ENCODE data around the gene PAEP. TPM values are rescaled to one million over a fixed set of nuclear protein-coding genes. Genes with fewer than 3 reads are reported as not detected.
A peak's percentile ranks its signal among the peaks of the same experiment; 100 is the strongest.

Gene PAEP
- total RNA-seq, 1 experiment from 2014 or later: not detected

DNA sequence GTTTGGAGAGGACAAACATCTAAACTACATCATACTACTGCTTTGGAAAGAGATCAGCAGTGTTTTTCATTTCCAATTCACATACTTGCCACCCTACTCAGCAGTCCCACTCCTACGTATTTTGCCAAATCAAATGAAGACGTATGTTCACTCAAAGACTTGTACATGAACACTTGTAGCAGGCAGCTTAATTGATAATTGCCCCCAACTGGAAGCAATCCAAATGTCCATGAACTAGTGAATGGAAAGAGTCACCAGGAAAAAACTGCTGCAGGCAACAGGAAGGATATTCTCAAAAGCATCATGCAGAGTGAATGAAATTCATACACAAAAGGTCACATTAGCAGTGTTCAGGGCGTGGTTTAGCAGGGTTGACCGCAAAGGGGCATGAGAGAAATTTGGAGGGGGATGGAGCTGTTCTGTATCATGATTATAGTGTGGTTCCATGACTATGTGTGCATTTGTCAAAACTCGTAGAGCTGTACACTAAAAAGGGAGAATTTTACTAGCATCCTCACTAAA is 38.8 kb downstream of the PAEP start:
- H3K4me3 ChIP-seq (ENCODE audit: low read depth, low read length): no peak overlapping the region
- TF ChIP-seq, protein P1, sequence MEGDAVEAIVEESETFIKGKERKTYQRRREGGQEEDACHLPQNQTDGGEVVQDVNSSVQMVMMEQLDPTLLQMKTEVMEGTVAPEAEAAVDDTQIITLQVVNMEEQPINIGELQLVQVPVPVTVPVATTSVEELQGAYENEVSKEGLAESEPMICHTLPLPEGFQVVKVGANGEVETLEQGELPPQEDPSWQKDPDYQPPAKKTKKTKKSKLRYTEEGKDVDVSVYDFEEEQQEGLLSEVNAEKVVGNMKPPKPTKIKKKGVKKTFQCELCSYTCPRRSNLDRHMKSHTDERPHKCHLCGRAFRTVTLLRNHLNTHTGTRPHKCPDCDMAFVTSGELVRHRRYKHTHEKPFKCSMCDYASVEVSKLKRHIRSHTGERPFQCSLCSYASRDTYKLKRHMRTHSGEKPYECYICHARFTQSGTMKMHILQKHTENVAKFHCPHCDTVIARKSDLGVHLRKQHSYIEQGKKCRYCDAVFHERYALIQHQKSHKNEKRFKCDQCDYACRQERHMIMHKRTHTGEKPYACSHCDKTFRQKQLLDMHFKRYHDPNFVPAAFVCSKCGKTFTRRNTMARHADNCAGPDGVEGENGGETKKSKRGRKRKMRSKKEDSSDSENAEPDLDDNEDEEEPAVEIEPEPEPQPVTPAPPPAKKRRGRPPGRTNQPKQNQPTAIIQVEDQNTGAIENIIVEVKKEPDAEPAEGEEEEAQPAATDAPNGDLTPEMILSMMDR (IDR thresholded peaks at IDR 0.05; ENCODE audit: insufficient read depth in 1 of 2, low read depth in 1 of 2, low read length in 1 of 2, severe bottlenecking in 1 of 2, unreplicated experiment in 1 of 2): no peak
- Mint-ChIP-seq H3K36me3 (ENCODE audit: insufficient read depth, unreplicated experiment) (no peaks in the 10 kb centered on the region), H3K27me3 (ENCODE audit: insufficient read depth, unreplicated experiment) (no peaks in the 10 kb centered on the region), H3K4me3 (ENCODE audit: unreplicated experiment) (no peak overlapping the region), H3K27ac (ENCODE audit: unreplicated experiment) (no peak overlapping the region), H3K4me1 (ENCODE audit: low read depth, unreplicated experiment) (peaks cover 10% of the 10 kb centered on the region), H3K9me3 (ENCODE audit: unreplicated experiment) (peaks cover 9% of the 10 kb centered on the region)
- no peak for DNase-seq
- POLR2A ChIA-PET: interaction anchor here (0.5 kb wide), 1 partner anchor 360 kb away, joined by 6 read pairs; no protein-coding TSS in a partner anchor
- CTCF ChIA-PET: no interaction called here
- H3K36me3 ChIP-seq (ENCODE audit: control insufficient read depth, insufficient read depth, low read length): no peaks in the 10 kb centered on the region
- intact Hi-C loops (cut with micrococcal nuclease; ENCODE audit: unreplicated experiment): loop anchor here (5.0 kb wide), 1 partner anchor 82 kb away; no protein-coding TSS in a partner anchor
- no peaks in the 10 kb centered on the region for H3K27me3 ChIP-seq (replicated peaks; ENCODE audit: control insufficient read depth, insufficient read depth, low read length)
- H3K9me3 ChIP-seq: no peaks in the 10 kb centered on the region; the same call in 1 of the 2 replicates
- peaks cover 10% of the 10 kb centered on the region for H3K4me1 ChIP-seq
- BruUV-seq (replicated peaks): no TSS peak

DNA sequence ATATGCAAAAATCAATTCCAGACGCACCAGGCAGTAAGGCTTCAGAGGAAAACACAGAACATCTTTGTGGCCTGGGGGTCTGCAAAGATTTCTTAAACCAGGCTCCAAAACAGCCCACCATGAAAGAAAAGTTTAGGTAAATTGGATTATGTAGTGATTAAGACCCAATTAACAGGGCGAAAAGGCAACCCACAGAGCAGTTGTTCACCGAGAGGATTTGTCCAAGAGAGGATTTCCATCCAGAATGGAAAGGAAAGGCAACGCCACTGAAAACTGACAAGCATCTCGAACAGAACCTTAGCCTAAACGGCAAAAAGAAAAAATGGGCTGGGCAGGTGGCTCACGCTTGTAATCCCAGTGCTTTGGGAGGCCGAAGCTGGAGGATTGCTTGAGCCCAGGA is 40.4 kb downstream of the PAEP start:
- DNase-seq: no peak
- ChIA-PET CTCF (no interaction called here), POLR2A (no interaction called here)
- H3K4me1 ChIP-seq: no peaks in the 10 kb centered on the region
- Mint-ChIP-seq H3K4me1 (ENCODE audit: low read depth, unreplicated experiment) (no peaks in the 10 kb centered on the region), H3K27ac (ENCODE audit: unreplicated experiment) (no peak overlapping the region), H3K27me3 (ENCODE audit: insufficient read depth, unreplicated experiment) (no peaks in the 10 kb centered on the region), H3K9me3 (ENCODE audit: unreplicated experiment) (peaks cover 5% of the 10 kb centered on the region), H3K4me3 (ENCODE audit: unreplicated experiment) (no peak overlapping the region), H3K36me3 (ENCODE audit: insufficient read depth, unreplicated experiment) (no peaks in the 10 kb centered on the region)
- no peak overlapping the region for H3K4me3 ChIP-seq (ENCODE audit: low read depth, low read length)
- TF ChIP-seq, protein P1 (IDR thresholded peaks at IDR 0.05; ENCODE audit: insufficient read depth in 1 of 2, low read depth in 1 of 2, low read length in 1 of 2, severe bottlenecking in 1 of 2, unreplicated experiment in 1 of 2): no peak
- H3K9me3 ChIP-seq: no peaks in the 10 kb centered on the region; the same call in 1 of the 2 replicates
- intact Hi-C loops (cut with micrococcal nuclease; ENCODE audit: unreplicated experiment): loop anchor here (5.0 kb wide), 1 partner anchor 80 kb away; no protein-coding TSS in a partner anchor
- H3K36me3 ChIP-seq (ENCODE audit: control insufficient read depth, insufficient read depth, low read length): no peaks in the 10 kb centered on the region
- BruUV-seq (replicated peaks): no TSS peak
- no peaks in the 10 kb centered on the region for H3K27me3 ChIP-seq (replicated peaks; ENCODE audit: control insufficient read depth, insufficient read depth, low read length)

DNA sequence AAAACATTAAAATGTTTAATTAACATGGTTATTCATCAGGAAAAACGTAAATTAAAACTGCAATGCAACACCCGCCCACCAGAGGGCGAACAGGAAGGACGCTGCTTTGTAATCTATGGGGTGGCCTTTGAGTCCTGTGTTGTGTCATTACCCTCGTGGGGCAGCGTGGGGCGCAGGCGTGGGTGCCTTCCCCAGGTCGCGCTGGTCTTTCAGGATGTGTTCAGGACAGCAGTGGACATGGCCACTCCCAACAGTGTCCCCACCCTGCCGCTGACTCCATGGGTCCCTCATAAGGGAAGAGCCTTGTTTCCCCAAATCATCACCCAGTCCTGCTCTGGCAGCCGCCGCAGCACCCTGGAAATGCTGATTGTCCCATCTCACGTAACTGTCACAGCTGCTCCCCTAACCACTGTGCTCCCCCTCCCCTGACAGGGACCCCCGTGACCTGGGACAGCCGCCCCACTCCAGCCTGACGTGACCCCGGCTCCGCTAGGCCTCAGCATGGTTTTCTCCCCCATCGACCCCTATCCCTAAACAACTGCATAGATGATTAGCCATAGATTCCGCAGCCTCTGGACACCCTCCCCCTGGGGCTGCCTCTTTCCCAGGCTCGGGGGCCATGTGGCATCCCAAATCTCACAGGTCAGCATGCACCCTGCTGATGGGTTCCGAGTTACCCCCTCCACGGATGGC is 41.4 kb downstream of the PAEP start:
- no peaks in the 10 kb centered on the region for H3K27me3 ChIP-seq (replicated peaks; ENCODE audit: control insufficient read depth, insufficient read depth, low read length)
- BruUV-seq (replicated peaks): no TSS peak

More for the DNA sequence above, 41.4 kb downstream of the PAEP start:
- H3K4me1 Mint-ChIP-seq (ENCODE audit: low read depth, unreplicated experiment): no peaks in the 10 kb centered on the region
- ChIA-PET POLR2A (no interaction called here), CTCF (interaction anchor here (0.7 to 0.8 kb wide), 2 partner anchors 38 to 263 kb away, joined by 3 to 4 read pairs; no protein-coding TSS in a partner anchor)
- Histone ChIP-seq H3K4me1 (no peaks in the 10 kb centered on the region), H3K4me3 (ENCODE audit: low read depth, low read length) (no peak overlapping the region), H3K9me3 (no peaks in the 10 kb centered on the region; the same call in 1 of the 2 replicates), H3K36me3 (ENCODE audit: control insufficient read depth, insufficient read depth, low read length) (no peaks in the 10 kb centered on the region)
- TF ChIP-seq, protein P1 (IDR thresholded peaks at IDR 0.05; ENCODE audit: insufficient read depth in 1 of 2, low read depth in 1 of 2, low read length in 1 of 2, severe bottlenecking in 1 of 2, unreplicated experiment in 1 of 2): peak; percentile 63 to 91
- peak; percentile 54 to 62 for DNase-seq
- intact Hi-C loops (cut with micrococcal nuclease; ENCODE audit: unreplicated experiment): loop anchor here (5.0 kb wide), 1 partner anchor 79 kb away; no protein-coding TSS in a partner anchor
- no peaks in the 10 kb centered on the region for H3K27me3 Mint-ChIP-seq (ENCODE audit: insufficient read depth, unreplicated experiment)
- H3K9me3 Mint-ChIP-seq (ENCODE audit: unreplicated experiment): no peaks in the 10 kb centered on the region
- no peak overlapping the region for H3K27ac Mint-ChIP-seq (ENCODE audit: unreplicated experiment)
- no peaks in the 10 kb centered on the region for H3K36me3 Mint-ChIP-seq (ENCODE audit: insufficient read depth, unreplicated experiment)
- no peak overlapping the region for H3K4me3 Mint-ChIP-seq (ENCODE audit: unreplicated experiment)

Measured in Caco-2 (cell line).